Activated CD8-positive, alpha-beta memory T cell treated with anti-CD3 and anti-CD28 coated beads, Interleukin-2, amount 50 U/mL, for 1 hour (primary cell): ENCODE data around the gene POLG2.
"Not testable (repeated sequence)": the region's sequence is repeated elsewhere in the genome, so short reads cannot be mapped to it uniquely, and the experiment has no call there.

Experiments
- DNase-seq: peaks from one replicate; pipeline ENCODE4 v3.0.0-alpha.2; 2020; ENCODE audit errors: extremely low read depth

The POLG2 gene

DNA sequence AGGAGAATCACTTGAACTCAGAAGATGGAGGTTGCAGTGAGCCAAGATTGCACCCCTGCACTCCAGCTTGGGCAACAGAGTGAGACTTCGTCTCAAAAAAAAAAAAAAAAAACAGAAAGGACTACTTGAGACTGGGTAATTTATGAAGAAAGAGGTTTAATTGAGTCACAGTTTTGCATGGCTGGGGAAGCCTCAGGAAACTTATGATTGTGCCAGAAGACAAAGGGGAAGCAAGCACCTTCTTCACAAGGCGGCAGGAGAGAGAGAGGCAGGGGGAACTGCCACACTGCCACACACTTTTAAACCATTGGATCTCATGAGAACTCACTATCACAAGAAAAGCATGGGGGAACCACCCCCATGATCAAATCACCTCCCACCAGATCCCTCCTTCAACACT is 56.9 kb downstream of the POLG2 start:
- DNase-seq = no peak

DNA sequence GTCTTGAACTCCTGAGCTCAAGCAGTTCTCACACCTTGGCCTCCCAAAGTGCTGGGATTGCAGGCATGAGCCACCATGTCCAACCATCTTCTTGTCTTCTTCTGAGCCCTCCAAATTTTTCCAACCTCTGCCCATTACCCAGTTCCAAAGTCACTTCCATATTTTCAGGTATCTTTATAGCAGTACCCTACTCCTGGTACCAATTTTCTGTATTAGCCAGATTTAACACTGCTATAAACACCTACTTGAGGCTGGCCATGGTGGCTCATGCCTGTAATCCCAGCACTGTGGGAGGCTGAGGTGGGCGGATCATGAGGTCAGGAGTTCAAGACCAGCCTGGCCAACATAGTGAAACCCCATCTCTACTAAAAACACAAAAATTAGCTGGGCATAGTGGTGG is 57.3 kb downstream of the POLG2 start:
- not testable (repeated sequence) for DNase-seq

DNA sequence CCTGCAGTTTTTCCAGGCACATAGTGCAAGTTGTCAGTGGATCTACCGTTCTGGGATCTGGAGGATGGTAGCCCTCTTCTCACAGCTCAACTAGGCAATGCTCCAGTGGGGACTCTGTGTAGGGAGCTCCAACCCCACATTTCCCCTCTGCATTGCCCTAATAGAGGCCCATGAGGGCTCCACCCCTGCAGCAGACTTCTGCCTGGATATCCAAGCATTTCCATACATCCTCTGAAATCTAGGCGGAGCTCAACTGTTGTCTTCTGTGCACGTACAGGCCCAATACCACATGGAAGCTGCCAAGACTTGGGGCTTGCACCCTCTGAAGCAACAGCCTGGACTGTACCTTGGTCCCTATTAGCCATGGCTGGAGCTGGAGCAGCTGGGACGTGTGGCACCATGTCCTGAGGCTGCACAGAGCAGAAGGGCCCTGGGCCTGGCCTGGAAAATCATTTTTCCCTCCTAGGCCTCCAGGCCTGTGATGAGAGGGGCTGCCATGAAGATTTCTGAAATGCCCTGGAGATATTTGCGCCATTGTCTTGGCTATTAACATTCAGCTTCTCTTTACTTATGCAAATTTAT is 58.8 kb downstream of the POLG2 start:
- DNase-seq = no peak

DNA sequence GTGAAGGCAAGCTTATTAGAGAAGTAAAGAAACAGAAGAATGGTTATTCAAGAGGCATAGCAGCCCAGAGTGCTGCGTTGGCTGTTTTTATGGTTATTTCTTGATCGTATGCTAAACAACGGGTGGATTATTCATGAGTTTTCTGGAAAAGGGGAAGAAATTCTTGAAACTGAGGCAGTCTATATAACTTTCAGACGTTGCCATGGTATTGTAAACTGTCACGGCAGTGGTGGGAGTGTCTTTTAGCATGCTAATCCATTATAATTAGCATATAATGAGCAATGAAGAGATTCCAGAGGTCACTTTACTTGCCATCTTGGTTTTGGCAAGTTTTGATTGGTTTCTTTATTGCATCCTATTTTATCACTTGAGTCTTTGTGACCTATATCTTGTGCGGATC is 65.3 kb downstream of the POLG2 start:
- DNase-seq = no peak

DNA sequence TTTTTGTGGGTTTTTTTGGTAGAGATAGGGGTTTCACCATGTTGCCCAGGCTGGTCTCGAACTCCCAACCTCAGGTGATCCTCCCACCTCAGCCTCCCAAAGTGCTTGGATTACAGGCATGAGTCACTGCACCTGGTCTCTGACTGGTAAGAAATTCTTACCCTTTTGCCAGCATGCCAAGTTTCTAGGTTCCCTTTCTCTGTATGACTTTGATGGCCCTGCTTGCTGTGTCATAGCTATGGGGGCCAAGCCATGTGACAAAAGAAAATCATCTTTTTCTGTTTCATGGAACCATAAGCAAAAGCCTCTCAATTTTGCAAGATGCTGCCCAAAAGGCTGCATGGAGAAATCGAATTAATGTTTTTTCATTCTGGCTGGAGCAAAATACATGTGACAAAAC is 66.8 kb downstream of the POLG2 start:
- not testable (repeated sequence) for DNase-seq

DNA sequence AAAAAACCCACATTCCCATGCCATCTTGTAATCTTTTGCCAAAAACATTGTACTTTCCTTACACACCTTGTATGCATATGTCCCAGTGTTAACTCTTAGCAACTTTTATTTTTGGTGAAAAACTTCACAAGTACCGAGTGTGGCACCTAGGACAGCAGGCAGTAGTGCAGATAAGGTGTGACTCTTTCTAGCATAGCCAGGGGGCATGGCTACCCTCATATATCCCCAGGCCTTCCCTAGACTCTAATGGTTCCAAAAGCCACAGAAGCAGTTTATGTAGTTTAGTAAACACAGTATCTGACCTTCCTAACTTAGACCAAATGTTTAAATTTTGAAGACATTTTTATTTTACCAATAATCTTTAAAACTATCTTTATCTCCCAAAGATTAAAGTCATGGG is 68.4 kb downstream of the POLG2 start:
- DNase-seq = no peak
